Vagina (tissue), 2 donors: ENCODE data around the gene IFT122.

Experiments
- CTCF ChIP-seq, 3 experiments: fragments of 450-650 bp in 2 of 3; fragments of 200-600 bp in 1 of 3; sonication (generic) in 1 of 3; IDR thresholded peaks; one replicate each; pipeline ENCODE4 v1.5.1; 2017 to 2019; ENCODE audit warnings: antibody characterized with exemption in 3 of 3, mild to moderate bottlenecking in 2 of 3, moderate library complexity in 2 of 3
- POLR2AphosphoS5 ChIP-seq, 2 donors: sonication (generic); formaldehyde crosslinking; IDR thresholded peaks; one replicate each; pipeline ENCODE4 v1.9.0; 2017; ENCODE audit warnings: antibody characterized with exemption in 2 of 2, mild to moderate bottlenecking in 2 of 2, low read depth in 1 of 2; ENCODE audit not compliant: insufficient read depth in 1 of 2

DNA sequence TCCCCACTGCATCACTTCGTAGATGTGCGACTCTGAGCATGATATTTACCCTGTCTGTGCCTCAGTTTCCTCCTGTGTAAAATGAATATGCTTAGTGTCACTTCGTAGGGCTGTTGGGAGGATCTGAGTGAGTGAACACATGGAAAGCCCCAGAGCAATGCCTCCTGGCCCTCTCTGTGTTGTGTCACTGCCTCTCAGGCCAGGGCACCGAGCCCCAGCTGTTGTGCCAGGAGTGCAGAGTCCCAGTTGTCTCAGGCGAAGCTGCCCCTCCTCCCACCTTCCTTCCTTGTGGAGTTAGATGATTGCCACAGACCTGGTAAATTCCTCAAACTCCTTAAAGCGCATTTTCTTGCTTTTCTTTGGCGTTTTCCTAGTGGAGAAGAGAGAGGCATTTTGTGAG is 37.8 kb upstream of the IFT122 start:
- no peak for TF ChIP-seq CTCF (IDR thresholded peaks at IDR 0.05)
- no peak for TF ChIP-seq POLR2AphosphoS5 (IDR thresholded peaks at IDR 0.05; ENCODE audit: insufficient read depth in 1 of 2, low read depth in 1 of 2)
